Measurements from ENCODE around the gene CLCN7. TPM values are rescaled to one million over a fixed set of nuclear protein-coding genes. Genes with fewer than 3 reads are reported as not detected.

The CLCN7 gene
- total and polyA plus RNA-seq, 2 of the 4 experiments (the other 2 are of a cell fraction) = 10.8 to 45.2 TPM

- Histone ChIP-seq H2BK5ac (ENCODE audit: low read depth, low read length, poor library complexity, severe bottlenecking) (no peak overlapping the region), H2AFZ (replicated peaks; ENCODE audit: low read length, poor library complexity) (no peak overlapping the region), H3K9ac (ENCODE audit: low read depth, low read length) (no peak overlapping the region), H2AK9ac (replicated peaks; ENCODE audit: low read depth, low read length, poor library complexity) (no peak overlapping the region), H3K27me3 (ENCODE audit: control insufficient read depth, insufficient read depth, low read length) (no peaks in the 10 kb centered on the region), H3K9me3 (ENCODE audit: control insufficient read depth, insufficient read depth, low read length) (peaks cover 3% of the 10 kb centered on the region; the same call in 1 of the 2 replicates), H4K91ac (ENCODE audit: insufficient read depth, low read depth, low read length) (no peak overlapping the region), H2BK20ac (ENCODE audit: low read depth, low read length) (no peak overlapping the region), H3K56ac (ENCODE audit: extremely low read depth, insufficient read depth, low read length) (no peak overlapping the region), H3K4ac (ENCODE audit: low read depth, low read length) (no peak overlapping the region), H3K79me1 (ENCODE audit: low read depth in 1 of 2, low read length in 2 of 2) (peaks cover 29 to 60% of the 10 kb centered on the region in 2 experiments), H4K8ac (ENCODE audit: low read depth in 2 of 2, low read length in 2 of 2) (no peak overlapping the region), H2AK5ac (ENCODE audit: low read depth, low read length) (0 out of 2 replicates have a peak overlapping the region, but pooled peaks have one; percentile 14), H2BK15ac (ENCODE audit: low read depth, low read length) (no peak overlapping the region), H3K36me3 (ENCODE audit: control insufficient read depth, insufficient read depth, low read length) (peaks cover 3% of the 10 kb centered on the region; the same call in 1 of the 2 replicates), H3K27ac (ENCODE audit: insufficient read depth, low read length) (no peak overlapping the region), H3K18ac (ENCODE audit: low read depth, low read length) (no peak overlapping the region), H3K4me1 (ENCODE audit: control insufficient read depth, insufficient read depth, low read length) (0 out of 2 replicates have a peak, but pooled peaks cover 7% of the 10 kb centered on the region), H3K9me1 (ENCODE audit: insufficient read depth, low read length) (peaks cover 8% of the 10 kb centered on the region; the same call in 1 of the 2 replicates), H3K4me2 (ENCODE audit: low read depth, low read length) (no peak overlapping the region), H2BK120ac (ENCODE audit: low read depth, low read length) (no peak overlapping the region), H3K23ac (ENCODE audit: low read depth, low read length) (no peak overlapping the region), H4K5ac (ENCODE audit: low read depth, low read length) (no peak overlapping the region), H3K4me3 (ENCODE audit: insufficient read depth, low read depth, low read length) (no peak overlapping the region), H4K20me1 (ENCODE audit: insufficient read depth, low read length) (peaks cover 24% of the 10 kb centered on the region; the same call in 1 of the 2 replicates), H3K14ac (replicated peaks; ENCODE audit: low read depth, low read length) (no peak overlapping the region)
- intact Hi-C loops (cut with micrococcal nuclease) (loop anchor here (10.0 kb wide), 1 partner anchor 48 kb away; the partner anchor contains the start of gene UQCC4), dilution Hi-C loops (cut with HindIII; ENCODE audit: low sequenced_read_pairs, unreplicated experiment) (no loop called here), in situ Hi-C loops (cut with MboI; ENCODE audit: low sequenced_read_pairs) (no loop called here)
- TF ChIP-seq MXI1 (IDR thresholded peaks at IDR 0.05; ENCODE audit: borderline replicate concordance, low read depth, low read length) (no peak), POLR2A (IDR thresholded peaks at IDR 0.05; ENCODE audit: low read depth, low read length) (no peak), RFX5 (IDR thresholded peaks at IDR 0.05; ENCODE audit: low read depth, low read length) (no peak), FOS (IDR thresholded peaks at IDR 0.05; ENCODE audit: low read depth, low read length) (no peak), MAFK (IDR thresholded peaks at IDR 0.05; ENCODE audit: low read depth, low read length) (no peak)
- DNase-seq = no peak
- BruUV-seq (replicated peaks) = no TSS peak
- WGBS, 2 experiments (ENCODE audit: extremely low coverage in 2 of 2, insufficient read length in 1 of 2) = no CpG with 5 or more reads among the region's 3 CpGs
- no peak for ATAC-seq (ENCODE audit: low read depth)
- CTCF ChIA-PET = interaction anchor here (0.9 kb wide), 1 partner anchor 9 kb away, joined by 5 read pairs; no protein-coding TSS in a partner anchor
- POLR2A ChIA-PET (ENCODE audit: unreplicated experiment) = no interaction called here
Measured at GRCh38 chr16:1472974-1473373, 1.9 kb downstream of the CLCN7 start.

Measured in IMR-90 (cell line).